Measurements from ENCODE around the gene ELF2.

GRCh38 chr4:139108567-139109128, 68.4 kb downstream of the ELF2 start:
- no peak for TF ChIP-seq CTCF (conservative IDR thresholded peaks at IDR 0.05; ENCODE audit: low read depth in 2 of 2)
- TF ChIP-seq JUNB (IDR thresholded peaks at IDR 0.05; ENCODE audit: unreplicated experiment): no peak
- TF ChIP-seq POLR2AphosphoS5 (IDR thresholded peaks at IDR 0.05; ENCODE audit: low read depth): no peak
- TF ChIP-seq, protein P1, sequence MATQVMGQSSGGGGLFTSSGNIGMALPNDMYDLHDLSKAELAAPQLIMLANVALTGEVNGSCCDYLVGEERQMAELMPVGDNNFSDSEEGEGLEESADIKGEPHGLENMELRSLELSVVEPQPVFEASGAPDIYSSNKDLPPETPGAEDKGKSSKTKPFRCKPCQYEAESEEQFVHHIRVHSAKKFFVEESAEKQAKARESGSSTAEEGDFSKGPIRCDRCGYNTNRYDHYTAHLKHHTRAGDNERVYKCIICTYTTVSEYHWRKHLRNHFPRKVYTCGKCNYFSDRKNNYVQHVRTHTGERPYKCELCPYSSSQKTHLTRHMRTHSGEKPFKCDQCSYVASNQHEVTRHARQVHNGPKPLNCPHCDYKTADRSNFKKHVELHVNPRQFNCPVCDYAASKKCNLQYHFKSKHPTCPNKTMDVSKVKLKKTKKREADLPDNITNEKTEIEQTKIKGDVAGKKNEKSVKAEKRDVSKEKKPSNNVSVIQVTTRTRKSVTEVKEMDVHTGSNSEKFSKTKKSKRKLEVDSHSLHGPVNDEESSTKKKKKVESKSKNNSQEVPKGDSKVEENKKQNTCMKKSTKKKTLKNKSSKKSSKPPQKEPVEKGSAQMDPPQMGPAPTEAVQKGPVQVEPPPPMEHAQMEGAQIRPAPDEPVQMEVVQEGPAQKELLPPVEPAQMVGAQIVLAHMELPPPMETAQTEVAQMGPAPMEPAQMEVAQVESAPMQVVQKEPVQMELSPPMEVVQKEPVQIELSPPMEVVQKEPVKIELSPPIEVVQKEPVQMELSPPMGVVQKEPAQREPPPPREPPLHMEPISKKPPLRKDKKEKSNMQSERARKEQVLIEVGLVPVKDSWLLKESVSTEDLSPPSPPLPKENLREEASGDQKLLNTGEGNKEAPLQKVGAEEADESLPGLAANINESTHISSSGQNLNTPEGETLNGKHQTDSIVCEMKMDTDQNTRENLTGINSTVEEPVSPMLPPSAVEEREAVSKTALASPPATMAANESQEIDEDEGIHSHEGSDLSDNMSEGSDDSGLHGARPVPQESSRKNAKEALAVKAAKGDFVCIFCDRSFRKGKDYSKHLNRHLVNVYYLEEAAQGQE (IDR thresholded peaks at IDR 0.05; ENCODE audit: unreplicated experiment): no peak
- TF ChIP-seq ZNF331 (CRISPR knock-in tag; IDR thresholded peaks at IDR 0.05; ENCODE audit: low read depth): no peak
- no peak for TF ChIP-seq EZH2 (IDR thresholded peaks at IDR 0.05; ENCODE audit: low read depth, unreplicated experiment)
- TF ChIP-seq NANOG (IDR thresholded peaks at IDR 0.05; ENCODE audit: borderline replicate concordance): no peak
